ENCODE measurements around the gene RBM15B.

GRCh38 chr3:51400166-51400565 is 9.1 kb downstream of the RBM15B start:
- TF ChIP-seq MYC (IDR thresholded peaks at IDR 0.05; ENCODE audit: borderline replicate concordance, low read length) (no peak), CTCF (IDR thresholded peaks at IDR 0.05) (no peak), POLR2A (IDR thresholded peaks at IDR 0.05; ENCODE audit: low read length) (no peak), BHLHE40 (IDR thresholded peaks at IDR 0.05; ENCODE audit: low read depth, low read length) (no peak)

Measured in A549 (cell line).